ENCODE data around the gene MAP4. TPM values are rescaled to one million over a fixed set of nuclear protein-coding genes. Genes with fewer than 3 reads are reported as not detected.
A peak's percentile ranks its signal among the peaks of the same experiment; 100 is the strongest.

The MAP4 gene
- total RNA-seq, 4 donors from 2014 or later = 597 to 976 (median 687) TPM

- Histone ChIP-seq H3K4me3 (peak overlapping the region; percentile 74 to 95 (median 88)), H3K27ac (peak overlapping the region; percentile 86 to 92 (median 89)), H3K27me3 (no peaks in the 10 kb centered on the region), H3K36me3 (peaks cover 5 to 37% of the 10 kb centered on the region in 2 donors), H3K4me1 (peaks cover 13 to 18% of the 10 kb centered on the region in 2 donors), H3K9me3 (no peaks in the 10 kb centered on the region)
- ATAC-seq (peak; percentile 95), DNase-seq (peak in 1 of 2 donors; percentile 70)
- in situ Hi-C loops (cut with MboI; ENCODE audit: low sequenced_read_pairs in 4 of 4) = loop anchor here in 2 of 4 donors (5.0 to 10.0 kb wide), 2 partner anchors 327 to 330 kb away; no protein-coding TSS in a partner anchor
- intact Hi-C loops (cut with DNase I; ENCODE audit: low total_unique reads) = loop anchor here (1.0 to 10.0 kb wide), 3 partner anchors 165 to 326 kb away; no protein-coding TSS in a partner anchor
- TF ChIP-seq CTCF (IDR thresholded peaks at IDR 0.05 in 4 of 5, conservative IDR thresholded peaks at IDR 0.05 in 1 of 5) (peak; percentile 68 to 92 (median 86)), POLR2A (IDR thresholded peaks at IDR 0.05) (peak in 1 of 2 donors; percentile 27)
Measured at GRCh38 chr3:47824541-47825473, 191.4 kb downstream of the MAP4 start.

- ATAC-seq (no peak), DNase-seq (no peak)
- no peak overlapping the region for H3K27ac ChIP-seq
- TF ChIP-seq POLR2A (IDR thresholded peaks at IDR 0.05) = no peak
- no peak for TF ChIP-seq CTCF (IDR thresholded peaks at IDR 0.05 in 4 of 5, conservative IDR thresholded peaks at IDR 0.05 in 1 of 5)
- intact Hi-C loops (cut with DNase I; ENCODE audit: low total_unique reads) (no loop called here), in situ Hi-C loops (cut with MboI; ENCODE audit: low sequenced_read_pairs in 4 of 4) (no loop called here)
- H3K9me3 ChIP-seq = no peaks in the 10 kb centered on the region
- H3K27me3 ChIP-seq = no peaks in the 10 kb centered on the region
- H3K4me3 ChIP-seq = no peak overlapping the region
- peaks cover 0 to 40% of the 10 kb centered on the region in 2 donors for H3K36me3 ChIP-seq
- no peaks in the 10 kb centered on the region for H3K4me1 ChIP-seq
Measured at GRCh38 chr3:47817609-47818008, 198.6 kb downstream of the MAP4 start.

- Histone ChIP-seq H3K27ac (no peak overlapping the region), H3K36me3 (peaks cover 0 to 52% of the 10 kb centered on the region in 2 donors), H3K4me3 (no peak overlapping the region), H3K4me1 (no peaks in the 10 kb centered on the region), H3K27me3 (no peaks in the 10 kb centered on the region), H3K9me3 (no peaks in the 10 kb centered on the region)
- no peak for DNase-seq
- no peak for ATAC-seq
- in situ Hi-C loops (cut with MboI; ENCODE audit: low sequenced_read_pairs in 4 of 4) = no loop called here
- intact Hi-C loops (cut with DNase I; ENCODE audit: low total_unique reads) = no loop called here
- TF ChIP-seq CTCF (IDR thresholded peaks at IDR 0.05 in 4 of 5, conservative IDR thresholded peaks at IDR 0.05 in 1 of 5) = no peak
- no peak for TF ChIP-seq POLR2A (IDR thresholded peaks at IDR 0.05)
Measured at GRCh38 chr3:47813551-47814177, 202.6 kb downstream of the MAP4 start.

- intact Hi-C loops (cut with DNase I; ENCODE audit: low total_unique reads) = loop anchor here (5.0 kb wide), 1 partner anchor 292 kb away; the partner anchor contains the start of gene ELP6
- no peak for TF ChIP-seq POLR2A (IDR thresholded peaks at IDR 0.05)
- no peak for TF ChIP-seq CTCF (IDR thresholded peaks at IDR 0.05 in 4 of 5, conservative IDR thresholded peaks at IDR 0.05 in 1 of 5)
- no peak for DNase-seq
- H3K27ac ChIP-seq = peak overlapping the region in 1 of 4 donors; percentile 86
- no peak overlapping the region for H3K4me3 ChIP-seq
- in situ Hi-C loops (cut with MboI; ENCODE audit: low sequenced_read_pairs in 4 of 4) = no loop called here
- peaks cover 0 to 31% of the 10 kb centered on the region in 2 donors for H3K36me3 ChIP-seq
- H3K27me3 ChIP-seq = no peaks in the 10 kb centered on the region
- ATAC-seq = no peak
- H3K9me3 ChIP-seq = no peaks in the 10 kb centered on the region
- H3K4me1 ChIP-seq = peaks cover 7 to 14% of the 10 kb centered on the region in 2 donors
Measured at GRCh38 chr3:47804577-47804976, 211.6 kb downstream of the MAP4 start.
